Loucy (cell line): Measurements from ENCODE around the gene TXNRD2.

Experiments
- EZH2phosphoT487 ChIP-seq: fragments of 200-600 bp; IDR thresholded peaks from 2 replicates; pipeline ENCODE4 v1.6.1; 2018; ENCODE audit warnings: antibody characterized with exemption, mild to moderate bottlenecking, moderate library complexity, borderline replicate concordance
- TF ChIP-seq, protein P1 (sequence below): fragments of 200-600 bp; sonication (generic); conservative IDR thresholded peaks from 2 replicates; pipeline ENCODE4 v1.5.1; 2014; ENCODE audit warnings: mild to moderate bottlenecking, antibody characterized with exemption, low read length

DNA sequence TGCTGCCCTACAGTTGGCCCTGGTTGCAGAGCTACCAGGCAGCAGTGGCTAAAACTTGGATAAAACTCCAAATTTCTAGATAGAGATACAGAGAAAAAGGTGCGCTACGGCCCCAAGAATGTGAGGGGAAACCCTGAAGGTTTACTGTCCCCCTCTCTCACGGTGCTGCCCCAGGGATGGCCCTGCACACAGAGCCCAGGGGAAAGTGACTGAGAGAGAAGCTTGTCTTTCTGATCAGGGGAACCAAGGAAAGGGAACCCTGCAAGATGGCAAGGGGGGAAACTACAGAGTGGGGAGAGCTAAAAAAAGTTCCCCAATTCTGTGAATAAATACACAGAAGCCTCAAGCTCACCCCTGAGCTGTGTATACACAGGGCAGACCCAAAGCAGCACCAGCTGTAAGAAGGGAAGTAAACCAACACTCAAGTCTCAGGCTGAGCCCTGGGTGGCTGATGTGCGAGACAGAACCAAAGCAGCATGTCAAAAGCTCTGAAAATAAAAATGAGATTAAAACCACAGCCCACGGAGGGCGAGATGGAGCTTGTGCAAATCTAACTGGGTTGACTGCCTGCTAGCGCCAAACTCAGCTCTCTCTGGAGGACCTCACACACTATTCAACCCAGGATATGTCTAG lies 109.0 kb downstream of the TXNRD2 start:
- TF ChIP-seq, protein P1, sequence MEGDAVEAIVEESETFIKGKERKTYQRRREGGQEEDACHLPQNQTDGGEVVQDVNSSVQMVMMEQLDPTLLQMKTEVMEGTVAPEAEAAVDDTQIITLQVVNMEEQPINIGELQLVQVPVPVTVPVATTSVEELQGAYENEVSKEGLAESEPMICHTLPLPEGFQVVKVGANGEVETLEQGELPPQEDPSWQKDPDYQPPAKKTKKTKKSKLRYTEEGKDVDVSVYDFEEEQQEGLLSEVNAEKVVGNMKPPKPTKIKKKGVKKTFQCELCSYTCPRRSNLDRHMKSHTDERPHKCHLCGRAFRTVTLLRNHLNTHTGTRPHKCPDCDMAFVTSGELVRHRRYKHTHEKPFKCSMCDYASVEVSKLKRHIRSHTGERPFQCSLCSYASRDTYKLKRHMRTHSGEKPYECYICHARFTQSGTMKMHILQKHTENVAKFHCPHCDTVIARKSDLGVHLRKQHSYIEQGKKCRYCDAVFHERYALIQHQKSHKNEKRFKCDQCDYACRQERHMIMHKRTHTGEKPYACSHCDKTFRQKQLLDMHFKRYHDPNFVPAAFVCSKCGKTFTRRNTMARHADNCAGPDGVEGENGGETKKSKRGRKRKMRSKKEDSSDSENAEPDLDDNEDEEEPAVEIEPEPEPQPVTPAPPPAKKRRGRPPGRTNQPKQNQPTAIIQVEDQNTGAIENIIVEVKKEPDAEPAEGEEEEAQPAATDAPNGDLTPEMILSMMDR = 0 out of 2 replicates have a peak, but pooled peaks have one; percentile 17
- no peak for TF ChIP-seq EZH2phosphoT487
